K562 (cell line): ENCODE results near the gene NELFE. TPM values are rescaled to one million over a fixed set of nuclear protein-coding genes. Genes with fewer than 3 reads are reported as not detected.

Experiments used
- ARHGAP35 ChIP-seq: fragments of 450-650 bp; IDR thresholded peaks from 2 replicates; pipeline ENCODE4 v1.6.1; 2018; ENCODE audit not compliant: partially characterized antibody
- ELF2 ChIP-seq: fragments of 250-450 bp; sonication (Bioruptor Pico); IDR thresholded peaks from 2 replicates; pipeline ENCODE4 v1.5.0; 2021; ENCODE audit warnings: mild to moderate bottlenecking
- EP400 ChIP-seq: fragments of 450-650 bp; IDR thresholded peaks from 2 replicates; pipeline ENCODE4 v1.6.1; 2017; ENCODE audit warnings: antibody characterized with exemption, mild to moderate bottlenecking, moderate library complexity
- HMG20B ChIP-seq: fragments of 250-450 bp; sonication (Bioruptor Pico); IDR thresholded peaks from 2 replicates; pipeline ENCODE4 v1.5.0; 2021; ENCODE audit warnings: mild to moderate bottlenecking
- KAT7 ChIP-seq: sonication (generic); formaldehyde crosslinking; IDR thresholded peaks from 2 replicates; pipeline ENCODE4 v1.8.0; 2022; ENCODE audit warnings: missing genetic modification reagents, mild to moderate bottlenecking, borderline replicate concordance
- MED1 ChIP-seq: sonication (generic); formaldehyde crosslinking; IDR thresholded peaks from 2 replicates; pipeline ENCODE4 v1.8.1; 2023; ENCODE audit warnings: missing genetic modification reagents, borderline replicate concordance
- NCOA4 ChIP-seq: fragments of 450-650 bp; IDR thresholded peaks from 2 replicates; pipeline ENCODE4 v1.6.1; 2018; ENCODE audit warnings: mild to moderate bottlenecking; ENCODE audit not compliant: partially characterized antibody
- NCOR1 ChIP-seq: fragments of 450-650 bp; IDR thresholded peaks from 2 replicates; pipeline ENCODE4 v1.6.1; 2016; ENCODE audit warnings: mild to moderate bottlenecking, moderate library complexity
- RCOR1 ChIP-seq, 2 experiments: IDR thresholded peaks; 2 replicates each; pipeline ENCODE4 v1.6.1; 2012; ENCODE audit warnings: low read depth in 2 of 2, low read length in 2 of 2, borderline replicate concordance in 1 of 2, improper control_type of control experiment in 1 of 2
- ZZZ3 ChIP-seq: fragments of 450-650 bp; IDR thresholded peaks from 2 replicates; pipeline ENCODE4 v1.6.1; 2016; ENCODE audit warnings: antibody characterized with exemption, mild to moderate bottlenecking, moderate library complexity
- polyA plus RNA-seq, 8 experiments: library from polyadenylated mRNA; depleted of rRNA in 4 of 8; stranded (reverse) in 5 of 8; unstranded in 3 of 8; fragments of >200 nt; fragmentation: Nextera tagmentation in 2 of 8; fragmentation: Illumina TruSeq in 1 of 8; extraction: Ambion mirVana in 2 of 8; extraction: Trizol in 1 of 8; gene quantifications; 2 replicates each; pipeline versions ENCODE4 v1.2.1 to v1.2.3, GENCODE V29; 2011 to 2014; ENCODE audit warnings: inconsistent platforms in 1 of 8, missing spikeins in 1 of 8
- total RNA-seq, 7 experiments: library from RNA; depleted of rRNA in 6 of 7; stranded (reverse); fragments of >200 nt in 6 of 7; fragmentation: Illumina TruSeq in 2 of 7; extraction: Trizol in 2 of 7; gene quantifications; 2 replicates each; pipeline versions ENCODE4 v1.2.1 to v1.2.3, GENCODE V29; 2011 to 2021; ENCODE audit warnings: low replicate concordance in 1 of 7
- TF ChIP-seq, protein P1 (sequence below): fragments of 450-650 bp; IDR thresholded peaks from 2 replicates; pipeline ENCODE4 v1.6.1; 2016; ENCODE audit warnings: low read depth, mild to moderate bottlenecking, moderate library complexity
- TF ChIP-seq, protein P2 (sequence below), 2 experiments: fragments of 450-650 bp in 1 of 2; sonication (generic) in 1 of 2; formaldehyde crosslinking in 1 of 2; IDR thresholded peaks; 2 replicates each; pipeline versions ENCODE4 v1.7.1 to v1.9.0; 2016 to 2022; ENCODE audit warnings: inconsistent platforms in 1 of 2, mild to moderate bottlenecking in 1 of 2, missing genetic modification reagents in 1 of 2
- TF ChIP-seq, protein P3 (sequence below): fragments of 450-650 bp; IDR thresholded peaks from 2 replicates; pipeline ENCODE4 v1.6.1; 2018; ENCODE audit not compliant: partially characterized antibody

The NELFE gene
- total and polyA plus RNA-seq, 9 of the 15 experiments (the other 6 are each of a cell fraction or from before 2014, with no cell fraction given) = 15.2 to 157 (median 91.5) TPM

DNA sequence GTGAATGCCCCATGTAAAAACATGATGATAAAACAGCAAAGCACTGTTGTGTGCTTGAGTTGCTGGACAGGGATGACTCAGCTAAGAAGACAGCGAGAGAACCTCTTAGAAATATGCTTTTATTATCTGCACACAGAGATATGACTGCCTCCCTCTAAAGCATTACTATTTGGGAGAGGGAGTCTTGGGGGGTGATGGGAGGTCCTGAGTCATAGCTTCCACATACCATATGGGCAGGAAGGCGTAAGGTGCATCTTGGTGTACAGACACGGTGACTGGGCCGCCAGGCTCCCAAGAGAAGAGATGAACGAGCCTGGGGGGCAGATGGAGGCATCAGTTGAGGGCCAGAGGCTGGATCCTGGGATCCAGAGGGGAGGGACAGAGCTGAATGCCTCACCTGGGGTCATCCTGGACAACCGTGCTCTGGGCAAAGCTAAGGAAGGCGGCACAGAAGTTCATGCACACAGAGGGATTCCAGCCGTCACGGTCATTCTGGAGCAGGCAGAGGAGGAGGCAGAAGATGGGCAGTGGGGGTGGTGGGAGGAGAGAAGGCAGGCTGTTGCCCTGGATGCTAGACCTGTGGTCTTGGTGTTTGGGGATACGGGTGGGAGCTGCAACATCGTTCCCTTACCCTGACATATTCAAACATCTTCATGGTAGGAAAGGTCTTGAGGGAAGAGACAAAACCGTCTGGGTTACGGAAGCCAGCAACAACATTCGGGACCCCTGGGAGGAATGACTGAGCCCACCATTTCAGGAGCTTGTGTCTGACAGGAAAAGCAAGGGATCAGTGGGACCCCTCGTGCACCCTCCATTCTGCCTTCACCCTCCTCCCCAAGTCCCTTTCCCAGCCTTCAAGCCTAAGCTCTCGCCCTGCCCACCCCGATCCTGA lies 11.2 kb upstream of the NELFE start (continued):
- TF ChIP-seq, protein P1, sequence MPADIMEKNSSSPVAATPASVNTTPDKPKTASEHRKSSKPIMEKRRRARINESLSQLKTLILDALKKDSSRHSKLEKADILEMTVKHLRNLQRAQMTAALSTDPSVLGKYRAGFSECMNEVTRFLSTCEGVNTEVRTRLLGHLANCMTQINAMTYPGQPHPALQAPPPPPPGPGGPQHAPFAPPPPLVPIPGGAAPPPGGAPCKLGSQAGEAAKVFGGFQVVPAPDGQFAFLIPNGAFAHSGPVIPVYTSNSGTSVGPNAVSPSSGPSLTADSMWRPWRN = no peak
- TF ChIP-seq, protein P2, sequence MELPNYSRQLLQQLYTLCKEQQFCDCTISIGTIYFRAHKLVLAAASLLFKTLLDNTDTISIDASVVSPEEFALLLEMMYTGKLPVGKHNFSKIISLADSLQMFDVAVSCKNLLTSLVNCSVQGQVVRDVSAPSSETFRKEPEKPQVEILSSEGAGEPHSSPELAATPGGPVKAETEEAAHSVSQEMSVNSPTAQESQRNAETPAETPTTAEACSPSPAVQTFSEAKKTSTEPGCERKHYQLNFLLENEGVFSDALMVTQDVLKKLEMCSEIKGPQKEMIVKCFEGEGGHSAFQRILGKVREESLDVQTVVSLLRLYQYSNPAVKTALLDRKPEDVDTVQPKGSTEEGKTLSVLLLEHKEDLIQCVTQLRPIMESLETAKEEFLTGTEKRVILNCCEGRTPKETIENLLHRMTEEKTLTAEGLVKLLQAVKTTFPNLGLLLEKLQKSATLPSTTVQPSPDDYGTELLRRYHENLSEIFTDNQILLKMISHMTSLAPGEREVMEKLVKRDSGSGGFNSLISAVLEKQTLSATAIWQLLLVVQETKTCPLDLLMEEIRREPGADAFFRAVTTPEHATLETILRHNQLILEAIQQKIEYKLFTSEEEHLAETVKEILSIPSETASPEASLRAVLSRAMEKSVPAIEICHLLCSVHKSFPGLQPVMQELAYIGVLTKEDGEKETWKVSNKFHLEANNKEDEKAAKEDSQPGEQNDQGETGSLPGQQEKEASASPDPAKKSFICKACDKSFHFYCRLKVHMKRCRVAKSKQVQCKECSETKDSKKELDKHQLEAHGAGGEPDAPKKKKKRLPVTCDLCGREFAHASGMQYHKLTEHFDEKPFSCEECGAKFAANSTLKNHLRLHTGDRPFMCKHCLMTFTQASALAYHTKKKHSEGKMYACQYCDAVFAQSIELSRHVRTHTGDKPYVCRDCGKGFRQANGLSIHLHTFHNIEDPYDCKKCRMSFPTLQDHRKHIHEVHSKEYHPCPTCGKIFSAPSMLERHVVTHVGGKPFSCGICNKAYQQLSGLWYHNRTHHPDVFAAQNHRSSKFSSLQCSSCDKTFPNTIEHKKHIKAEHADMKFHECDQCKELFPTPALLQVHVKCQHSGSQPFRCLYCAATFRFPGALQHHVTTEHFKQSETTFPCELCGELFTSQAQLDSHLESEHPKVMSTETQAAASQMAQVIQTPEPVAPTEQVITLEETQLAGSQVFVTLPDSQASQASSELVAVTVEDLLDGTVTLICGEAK (IDR thresholded peaks at IDR 0.05) = 0 out of 2 replicates have a peak, but pooled peaks have one; percentile 23
- TF ChIP-seq, protein P2 (CRISPR knock-in tag; IDR thresholded peaks at IDR 0.05) = no peak
- TF ChIP-seq KAT7 (CRISPR knock-in tag) = peak; percentile 81; the same call in 1 of the 2 replicates
- peak; percentile 37; the same call in 1 of the 2 replicates for TF ChIP-seq NCOR1
- TF ChIP-seq ZZZ3 = no peak
- no peak for TF ChIP-seq ELF2 (CRISPR knock-in tag)
- peak; percentile 59 for TF ChIP-seq NCOA4
- no peak for TF ChIP-seq HMG20B (CRISPR knock-in tag)
- no peak for TF ChIP-seq MED1 (CRISPR knock-in tag)
- TF ChIP-seq ARHGAP35 = peak; percentile 63
- peak in 1 of 2 experiments; percentile 92; a peak in 2 of 4 replicates for TF ChIP-seq RCOR1 (IDR thresholded peaks at IDR 0.05; ENCODE audit: borderline replicate concordance in 1 of 2, low read depth in 2 of 2, low read length in 2 of 2)
- TF ChIP-seq, protein P3, sequence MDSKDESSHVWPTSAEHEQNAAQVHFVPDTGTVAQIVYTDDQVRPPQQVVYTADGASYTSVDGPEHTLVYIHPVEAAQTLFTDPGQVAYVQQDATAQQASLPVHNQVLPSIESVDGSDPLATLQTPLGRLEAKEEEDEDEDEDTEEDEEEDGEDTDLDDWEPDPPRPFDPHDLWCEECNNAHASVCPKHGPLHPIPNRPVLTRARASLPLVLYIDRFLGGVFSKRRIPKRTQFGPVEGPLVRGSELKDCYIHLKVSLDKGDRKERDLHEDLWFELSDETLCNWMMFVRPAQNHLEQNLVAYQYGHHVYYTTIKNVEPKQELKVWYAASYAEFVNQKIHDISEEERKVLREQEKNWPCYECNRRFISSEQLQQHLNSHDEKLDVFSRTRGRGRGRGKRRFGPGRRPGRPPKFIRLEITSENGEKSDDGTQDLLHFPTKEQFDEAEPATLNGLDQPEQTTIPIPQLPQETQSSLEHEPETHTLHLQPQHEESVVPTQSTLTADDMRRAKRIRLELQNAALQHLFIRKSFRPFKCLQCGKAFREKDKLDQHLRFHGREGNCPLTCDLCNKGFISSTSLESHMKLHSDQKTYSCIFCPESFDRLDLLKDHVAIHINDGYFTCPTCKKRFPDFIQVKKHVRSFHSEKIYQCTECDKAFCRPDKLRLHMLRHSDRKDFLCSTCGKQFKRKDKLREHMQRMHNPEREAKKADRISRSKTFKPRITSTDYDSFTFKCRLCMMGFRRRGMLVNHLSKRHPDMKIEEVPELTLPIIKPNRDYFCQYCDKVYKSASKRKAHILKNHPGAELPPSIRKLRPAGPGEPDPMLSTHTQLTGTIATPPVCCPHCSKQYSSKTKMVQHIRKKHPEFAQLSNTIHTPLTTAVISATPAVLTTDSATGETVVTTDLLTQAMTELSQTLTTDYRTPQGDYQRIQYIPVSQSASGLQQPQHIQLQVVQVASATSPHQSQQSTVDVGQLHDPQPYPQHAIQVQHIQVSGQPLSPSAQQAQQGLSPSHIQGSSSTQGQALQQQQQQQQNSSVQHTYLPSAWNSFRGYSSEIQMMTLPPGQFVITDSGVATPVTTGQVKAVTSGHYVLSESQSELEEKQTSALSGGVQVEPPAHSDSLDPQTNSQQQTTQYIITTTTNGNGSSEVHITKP = peak; percentile 34
- TF ChIP-seq EP400 = peak; percentile 62
